GM23248 (cell line): ENCODE data around the gene THAP9. TPM values are rescaled to one million over a fixed set of nuclear protein-coding genes. Genes with fewer than 3 reads are reported as not detected.
A peak's percentile ranks its signal among the peaks of the same experiment; 100 is the strongest.

ENCODE experiments used
- DNase-seq: peaks from one replicate; pipeline ENCODE4 v3.0.0-alpha.2; 2015
- H2AFZ ChIP-seq: fragments of 200-600 bp; sonication (generic); 2 replicates; pipeline ENCODE4 v1.6.1; 2016; ENCODE audit warnings: antibody characterized with exemption
- H3F3A ChIP-seq: fragments of 200-600 bp; sonication (generic); 2 replicates; pipeline ENCODE4 v1.6.1; 2016; ENCODE audit warnings: mild to moderate bottlenecking, antibody characterized with exemption, mixed run types; ENCODE audit not compliant: insufficient read depth
- H3K27ac ChIP-seq: fragments of 200-600 bp; sonication (generic); 2 replicates; pipeline ENCODE4 v1.5.1; 2016; ENCODE audit warnings: mild to moderate bottlenecking
- H3K27me3 ChIP-seq: fragments of 200-600 bp; sonication (generic); replicated peaks from 2 replicates; pipeline ENCODE4 v1.6.1; 2016; ENCODE audit warnings: mild to moderate bottlenecking; ENCODE audit not compliant: insufficient read depth
- H3K36me3 ChIP-seq: fragments of 200-600 bp; sonication (generic); 2 replicates; pipeline ENCODE4 v1.6.1; 2016; ENCODE audit warnings: low read depth, mild to moderate bottlenecking
- H3K4me1 ChIP-seq: fragments of 200-600 bp; sonication (generic); 2 replicates; pipeline ENCODE4 v1.6.1; 2016; ENCODE audit warnings: mild to moderate bottlenecking; ENCODE audit not compliant: insufficient read depth
- H3K4me2 ChIP-seq: fragments of 200-600 bp; sonication (generic); one replicate; pipeline ENCODE4 v1.6.1; 2016; ENCODE audit warnings: mild to moderate bottlenecking; ENCODE audit not compliant: unreplicated experiment
- H3K4me3 ChIP-seq: fragments of 200-600 bp; sonication (generic); 2 replicates; pipeline ENCODE4 v1.5.1; 2016; ENCODE audit warnings: mild to moderate bottlenecking
- H3K79me2 ChIP-seq: fragments of 200-600 bp; sonication (generic); 2 replicates; pipeline ENCODE4 v1.6.1; 2016; ENCODE audit warnings: mild to moderate bottlenecking; ENCODE audit not compliant: insufficient read depth
- H3K9ac ChIP-seq: fragments of 200-600 bp; sonication (generic); 2 replicates; pipeline ENCODE4 v1.6.1; 2016; ENCODE audit warnings: mild to moderate bottlenecking
- H3K9me2 ChIP-seq: fragments of 200-600 bp; sonication (generic); 2 replicates; pipeline ENCODE4 v1.6.1; 2016; ENCODE audit warnings: mixed run types, mild to moderate bottlenecking, moderate library complexity; ENCODE audit not compliant: insufficient read depth
- H3K9me3 ChIP-seq: fragments of 200-600 bp; sonication (generic); one replicate; pipeline ENCODE4 v1.6.1; 2017; ENCODE audit warnings: low read depth
- H4K20me1 ChIP-seq: fragments of 200-600 bp; sonication (generic); 2 replicates; pipeline ENCODE4 v1.6.0; 2016; ENCODE audit not compliant: insufficient read depth
- EZH2 ChIP-seq: fragments of 200-600 bp; sonication (generic); IDR thresholded peaks from 2 replicates; pipeline ENCODE4 v1.6.1; 2018; ENCODE audit warnings: antibody characterized with exemption, mild to moderate bottlenecking; ENCODE audit not compliant: insufficient read depth, poor library complexity, severe bottlenecking
- EZH2phosphoT487 ChIP-seq: fragments of 200-600 bp; sonication (generic); IDR thresholded peaks from 2 replicates; pipeline ENCODE4 v1.6.1; 2018; ENCODE audit warnings: antibody characterized with exemption, moderate library complexity, mild to moderate bottlenecking, low read depth; ENCODE audit not compliant: insufficient read depth
- WGBS, 2 experiments: methylation state at CpG; one replicate each; pipeline ENCODE4 v1.1.6; 2015 to 2017; ENCODE audit warnings: low lambda C conversion rate in 2 of 2, low coverage in 1 of 2; ENCODE audit errors: missing lambda C conversion rate in 2 of 2; 5-methylcytosine and 5-hydroxymethylcytosine counted together
- in situ Hi-C: fragments of 300-500 bp; cut with MboI; formaldehyde crosslinking; loops from 2 replicates; pipeline ENCODE4 v1.15.0; 2020
- polyA plus RNA-seq: library from polyadenylated mRNA; unstranded; fragments of >200 nt; fragmentation: Nextera tagmentation; extraction: Ambion mirVana; gene quantifications from 2 replicates; pipeline ENCODE4 v1.2.1, GENCODE V29; 2016
- total RNA-seq: library from RNA; depleted of rRNA; stranded (reverse); fragments of >200 nt; shearing (Covaris generic); gene quantifications from 2 replicates; pipeline ENCODE4 v1.2.3, GENCODE V29; 2014

Gene THAP9
- total and polyA plus RNA-seq, 2 experiments from 2014 or later, result 2.0 to 3.9 TPM

DNA sequence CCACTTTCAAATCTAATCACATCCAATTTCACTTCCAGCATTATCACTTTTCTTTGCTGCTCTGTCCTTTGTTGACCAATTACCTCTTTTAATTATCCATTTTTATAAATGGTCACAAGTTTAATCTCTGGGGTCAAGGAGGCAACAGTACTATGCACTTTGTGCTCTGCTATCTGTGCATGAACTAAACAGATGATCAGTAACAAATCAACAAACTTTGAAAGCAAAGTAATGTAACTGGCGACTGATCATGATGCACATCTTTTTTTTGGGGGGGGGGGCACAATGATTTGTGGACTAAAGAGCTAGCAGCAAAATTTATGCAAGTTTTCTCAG lies 8.1 kb upstream of the THAP9 start:
- TF ChIP-seq EZH2 (no peak), EZH2phosphoT487 (no peak)
- H3K9me2 ChIP-seq, result no peaks in the 10 kb centered on the region
- H3K27ac ChIP-seq, result peak overlapping the region; percentile 99
- H3K4me1 ChIP-seq, result peaks cover 18% of the 10 kb centered on the region
- peaks cover 92% of the 10 kb centered on the region for H3K79me2 ChIP-seq
- no peak overlapping the region for H2AFZ ChIP-seq
- H4K20me1 ChIP-seq, result peaks cover 4% of the 10 kb centered on the region; the same call in 1 of the 2 replicates
- no peaks in the 10 kb centered on the region for H3K9me3 ChIP-seq
- H3K9ac ChIP-seq, result peak overlapping the region; percentile 100
- peaks cover 35% of the 10 kb centered on the region for H3F3A ChIP-seq
- 91 to 96% methylated on average over 1 of the region's 1 CpG for WGBS, 2 experiments
- H3K4me2 ChIP-seq, result no peak overlapping the region
- H3K36me3 ChIP-seq, result peaks cover 24% of the 10 kb centered on the region
- H3K4me3 ChIP-seq, result no peak overlapping the region
- no peaks in the 10 kb centered on the region for H3K27me3 ChIP-seq
- in situ Hi-C loops, result no loop called here
- no peak for DNase-seq

DNA sequence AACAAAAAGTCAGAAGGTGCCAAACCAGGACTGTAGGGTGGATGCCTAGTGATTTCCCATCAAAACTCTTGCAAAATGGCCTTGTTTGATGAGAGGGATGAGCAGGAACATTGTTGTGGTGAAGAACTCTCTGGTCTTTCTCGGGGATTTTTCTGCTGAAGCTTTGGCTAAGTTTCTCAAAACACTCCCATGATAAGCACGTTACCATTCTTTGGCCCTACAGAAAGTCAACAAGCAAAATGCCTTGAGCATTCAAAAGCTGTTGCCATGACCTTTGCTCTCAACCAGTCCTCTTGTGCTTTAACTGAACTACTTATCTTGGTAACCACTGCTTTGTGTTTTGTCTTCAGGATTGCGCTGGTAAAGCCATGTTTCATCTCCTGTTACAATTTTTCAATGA lies 6.6 kb upstream of the THAP9 start:
- Histone ChIP-seq H3K9me2 (no peaks in the 10 kb centered on the region), H3K9ac (no peak overlapping the region), H3K4me1 (peaks cover 24% of the 10 kb centered on the region), H3K4me2 (no peak overlapping the region), H3K4me3 (no peak overlapping the region), H4K20me1 (peaks cover 1% of the 10 kb centered on the region; the same call in 1 of the 2 replicates), H3F3A (peaks cover 45% of the 10 kb centered on the region), H3K36me3 (peaks cover 31% of the 10 kb centered on the region), H2AFZ (no peak overlapping the region), H3K27ac (no peak overlapping the region), H3K27me3 (no peaks in the 10 kb centered on the region), H3K9me3 (no peaks in the 10 kb centered on the region), H3K79me2 (peaks cover 92% of the 10 kb centered on the region)
- DNase-seq, result peak; percentile 13
- WGBS, 2 experiments, result 95 to 100% methylated on average over 3 of the region's 3 CpGs
- TF ChIP-seq EZH2phosphoT487 (no peak), EZH2 (no peak)
- in situ Hi-C loops, result no loop called here

DNA sequence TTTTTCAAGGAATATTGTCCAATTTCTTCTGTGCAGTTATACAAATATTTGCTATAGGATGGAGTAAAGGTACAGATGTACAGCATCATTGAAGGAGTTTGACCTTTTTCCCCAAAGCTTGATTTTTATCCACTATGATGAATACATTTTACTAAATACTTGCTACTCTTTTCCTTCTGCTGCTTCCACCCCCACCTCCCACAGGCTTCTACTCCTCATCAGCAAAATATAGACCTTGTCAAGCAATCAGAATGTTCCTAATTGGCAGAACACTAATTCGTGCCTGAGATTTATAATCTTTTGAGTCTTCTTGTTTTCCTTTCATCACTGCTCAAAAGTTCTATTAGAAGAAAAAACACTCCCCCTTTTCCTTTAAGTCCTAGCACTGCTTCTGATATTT lies 3.8 kb upstream of the THAP9 start:
- in situ Hi-C loops, result no loop called here
- TF ChIP-seq EZH2, result no peak
- no peak for TF ChIP-seq EZH2phosphoT487
- no peak overlapping the region for H3K9ac ChIP-seq
- H3K4me3 ChIP-seq, result no peak overlapping the region
- H3K36me3 ChIP-seq, result peaks cover 31% of the 10 kb centered on the region
- H4K20me1 ChIP-seq, result no peaks in the 10 kb centered on the region
- DNase-seq, result no peak
- H3K27ac ChIP-seq, result peak overlapping the region; percentile 100
- H3F3A ChIP-seq, result peaks cover 54% of the 10 kb centered on the region
- H3K27me3 ChIP-seq, result no peaks in the 10 kb centered on the region
- no peaks in the 10 kb centered on the region for H3K9me3 ChIP-seq
- H3K4me2 ChIP-seq, result no peak overlapping the region
- 100% methylated on average over 1 of the region's 1 CpG for WGBS, 2 experiments
- H3K9me2 ChIP-seq, result no peaks in the 10 kb centered on the region
- H3K4me1 ChIP-seq, result peaks cover 25% of the 10 kb centered on the region
- no peak overlapping the region for H2AFZ ChIP-seq
- H3K79me2 ChIP-seq, result peaks cover 86% of the 10 kb centered on the region

DNA sequence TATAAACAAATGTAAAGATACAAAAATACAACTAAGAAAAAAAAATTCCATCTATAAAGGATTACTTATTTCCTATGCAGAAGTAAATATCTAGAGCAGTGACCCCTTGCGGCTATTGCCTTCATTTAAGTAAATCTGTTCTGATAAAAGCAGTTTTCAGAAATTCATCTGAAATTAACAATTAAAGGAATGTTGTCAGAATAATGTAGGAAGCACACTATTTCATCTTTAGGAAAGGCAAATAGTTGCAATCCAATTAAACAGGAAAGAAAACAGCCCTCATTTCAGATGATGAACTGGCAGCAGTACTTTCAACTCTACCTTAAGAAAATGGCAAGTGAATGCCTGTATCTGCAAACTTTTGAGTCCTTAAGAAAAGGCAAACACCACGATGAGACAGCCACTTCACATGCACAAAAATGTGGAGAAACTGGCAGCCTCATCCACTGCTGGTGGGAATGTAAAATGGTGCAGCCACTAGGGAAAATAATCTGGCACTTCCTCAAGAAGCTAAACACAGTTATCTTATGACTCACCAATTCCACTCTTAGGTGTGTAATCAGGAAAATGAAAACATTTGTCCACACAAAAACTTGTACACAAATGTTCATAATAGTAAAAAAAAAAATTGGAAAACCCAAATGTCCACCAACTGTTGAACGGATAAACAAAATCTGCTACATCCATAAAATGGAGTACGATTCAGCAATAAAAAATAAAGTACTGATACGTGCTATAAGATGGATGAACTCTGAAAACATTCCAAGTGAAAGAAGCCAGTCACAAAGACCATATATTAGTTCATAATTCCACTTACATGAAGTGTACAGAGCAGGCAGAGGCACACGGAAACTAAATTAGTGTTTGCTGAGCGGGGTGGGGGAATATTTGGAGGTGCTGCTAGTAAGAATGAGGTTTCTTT lies 2.0 kb upstream of the THAP9 start:
- WGBS, 2 experiments, result 39 to 41% methylated on average over 7 of the region's 7 CpGs
- no peaks in the 10 kb centered on the region for H3K9me3 ChIP-seq
- TF ChIP-seq EZH2, result no peak
- TF ChIP-seq EZH2phosphoT487, result no peak

More for the DNA sequence above, 2.0 kb upstream of the THAP9 start:
- Histone ChIP-seq H3K4me3 (peak overlapping the region; percentile 96), H3K36me3 (peaks cover 28% of the 10 kb centered on the region), H3K79me2 (peaks cover 83% of the 10 kb centered on the region), H3K27ac (peak overlapping the region; percentile 100), H3F3A (peaks cover 45% of the 10 kb centered on the region), H3K4me1 (peaks cover 20% of the 10 kb centered on the region), H3K27me3 (no peaks in the 10 kb centered on the region), H2AFZ (no peak overlapping the region), H4K20me1 (no peaks in the 10 kb centered on the region), H3K4me2 (peak overlapping the region; percentile 93), H3K9me2 (no peaks in the 10 kb centered on the region), H3K9ac (peak overlapping the region; percentile 99)
- peak; percentile 95 for DNase-seq
- in situ Hi-C loops, result no loop called here
